HL-60 (cell line): ENCODE measurements around the gene CDC42BPB.

Source experiments
- DNase-seq, 2 experiments: peaks; one replicate each; pipeline ENCODE4 v3.0.0-alpha.2; 2010 to 2020; ENCODE audit warnings: low read depth in 1 of 2, low spot score in 1 of 2
- H3K27ac ChIP-seq: fragments of 250-450 bp; sonication (Bioruptor Pico); replicated peaks from 2 replicates; pipeline ENCODE4 v1.5.1; 2020; ENCODE audit warnings: mild to moderate bottlenecking, moderate library complexity
- H3K27me3 ChIP-seq: fragments of 250-450 bp; sonication (Bioruptor Pico); 2 replicates; pipeline ENCODE4 v1.5.1; 2021; ENCODE audit warnings: mild to moderate bottlenecking, moderate library complexity; ENCODE audit not compliant: insufficient read depth, poor library complexity, severe bottlenecking
- H3K4me3 ChIP-seq: replicated peaks from 2 replicates; pipeline ENCODE4 v1.5.1; 2011; ENCODE audit warnings: mild to moderate bottlenecking, control low read depth, low read length; ENCODE audit not compliant: insufficient read depth
- GABPA ChIP-seq: IDR thresholded peaks from 2 replicates; pipeline ENCODE4 v1.6.1; 2012; ENCODE audit warnings: low read depth
- POLR2AphosphoS5 ChIP-seq: IDR thresholded peaks from 2 replicates; pipeline ENCODE4 v1.6.1; 2012; ENCODE audit warnings: low read depth
- REST ChIP-seq: IDR thresholded peaks from 2 replicates; pipeline ENCODE4 v1.6.1; 2012; ENCODE audit warnings: low read depth; ENCODE audit not compliant: insufficient replicate concordance
- SPI1 ChIP-seq: IDR thresholded peaks from 2 replicates; pipeline ENCODE4 v1.6.1; 2012; ENCODE audit warnings: low read depth, mild to moderate bottlenecking, borderline replicate concordance
- TF ChIP-seq, protein P1 (sequence below): IDR thresholded peaks from one replicate; pipeline ENCODE4 v1.5.1; 2011; ENCODE audit warnings: low read length, control low read depth, inconsistent platforms; ENCODE audit not compliant: insufficient read depth

Gene CDC42BPB

DNA sequence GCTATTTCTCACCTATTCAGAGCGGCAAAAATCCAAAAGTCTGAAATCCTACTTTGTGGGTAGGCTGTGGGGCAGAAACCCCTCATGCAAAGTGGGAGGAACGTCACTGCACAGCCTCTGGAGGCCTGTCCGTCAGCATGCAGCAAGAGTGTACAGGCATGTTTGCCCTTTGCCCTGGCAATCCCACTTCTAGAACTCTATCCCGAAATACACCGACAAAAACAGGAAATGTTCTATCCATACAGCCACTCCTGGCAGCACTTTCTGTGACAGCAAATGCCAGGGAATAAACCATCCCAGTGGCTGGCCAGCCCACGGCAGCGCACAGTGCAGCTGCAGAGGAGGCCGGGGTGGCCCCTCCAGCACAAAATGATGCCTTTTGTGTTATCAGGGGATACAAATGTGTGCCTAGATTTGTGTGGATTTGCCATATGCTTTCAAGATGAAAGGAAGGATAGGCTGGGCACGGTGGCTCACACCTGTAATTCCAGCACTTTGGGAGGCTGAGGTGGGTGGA, 95.2 kb downstream of the CDC42BPB start:
- Histone ChIP-seq H3K27me3 (no peaks in the 10 kb centered on the region), H3K4me3 (no peak overlapping the region), H3K27ac (no peak overlapping the region)
- DNase-seq: no peak
- no peak for TF ChIP-seq POLR2AphosphoS5
- TF ChIP-seq, protein P1, sequence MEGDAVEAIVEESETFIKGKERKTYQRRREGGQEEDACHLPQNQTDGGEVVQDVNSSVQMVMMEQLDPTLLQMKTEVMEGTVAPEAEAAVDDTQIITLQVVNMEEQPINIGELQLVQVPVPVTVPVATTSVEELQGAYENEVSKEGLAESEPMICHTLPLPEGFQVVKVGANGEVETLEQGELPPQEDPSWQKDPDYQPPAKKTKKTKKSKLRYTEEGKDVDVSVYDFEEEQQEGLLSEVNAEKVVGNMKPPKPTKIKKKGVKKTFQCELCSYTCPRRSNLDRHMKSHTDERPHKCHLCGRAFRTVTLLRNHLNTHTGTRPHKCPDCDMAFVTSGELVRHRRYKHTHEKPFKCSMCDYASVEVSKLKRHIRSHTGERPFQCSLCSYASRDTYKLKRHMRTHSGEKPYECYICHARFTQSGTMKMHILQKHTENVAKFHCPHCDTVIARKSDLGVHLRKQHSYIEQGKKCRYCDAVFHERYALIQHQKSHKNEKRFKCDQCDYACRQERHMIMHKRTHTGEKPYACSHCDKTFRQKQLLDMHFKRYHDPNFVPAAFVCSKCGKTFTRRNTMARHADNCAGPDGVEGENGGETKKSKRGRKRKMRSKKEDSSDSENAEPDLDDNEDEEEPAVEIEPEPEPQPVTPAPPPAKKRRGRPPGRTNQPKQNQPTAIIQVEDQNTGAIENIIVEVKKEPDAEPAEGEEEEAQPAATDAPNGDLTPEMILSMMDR: no peak
- TF ChIP-seq SPI1: no peak
- no peak for TF ChIP-seq GABPA
- no peak for TF ChIP-seq REST

DNA sequence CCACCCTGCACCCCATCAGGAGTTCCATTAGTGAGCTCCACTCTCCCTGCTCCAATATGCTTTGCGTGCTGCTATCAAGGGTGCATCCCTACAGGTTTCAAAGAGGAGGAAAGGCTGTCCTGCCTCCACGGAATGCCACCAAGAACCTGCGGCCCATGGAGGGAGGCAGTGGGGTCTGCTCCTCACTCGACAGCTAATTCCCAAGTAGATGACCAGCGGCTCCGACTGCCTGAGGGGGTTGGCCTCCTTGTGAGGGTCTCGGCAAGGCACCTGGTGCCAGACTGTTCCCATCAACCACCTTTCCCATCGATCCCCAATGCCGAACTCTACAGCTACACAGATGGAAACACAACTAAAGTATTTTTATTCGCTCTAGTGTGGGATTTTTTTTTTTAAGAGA, 98.9 kb downstream of the CDC42BPB start:
- Histone ChIP-seq H3K4me3 (no peak overlapping the region), H3K27ac (no peak overlapping the region), H3K27me3 (no peaks in the 10 kb centered on the region)
- TF ChIP-seq GABPA (no peak), REST (no peak), POLR2AphosphoS5 (no peak)
- TF ChIP-seq, protein P1: no peak
- DNase-seq: no peak

- Histone ChIP-seq H3K27ac (no peak overlapping the region), H3K27me3 (no peaks in the 10 kb centered on the region), H3K4me3 (no peak overlapping the region)
- DNase-seq: no peak
- no peak for TF ChIP-seq POLR2AphosphoS5
- TF ChIP-seq, protein P1: no peak
- TF ChIP-seq REST: no peak
- TF ChIP-seq SPI1: no peak
- TF ChIP-seq GABPA: no peak
Observed at GRCh38 chr14:102957222-102957621, 100.1 kb downstream of the CDC42BPB start.
